Measurements from ENCODE around the gene GNG2. TPM values are rescaled to one million over a fixed set of nuclear protein-coding genes. Genes with fewer than 3 reads are reported as not detected.

GNG2 gene
- total RNA-seq, 1 donor from 2014 or later, result 68.7 TPM

DNA sequence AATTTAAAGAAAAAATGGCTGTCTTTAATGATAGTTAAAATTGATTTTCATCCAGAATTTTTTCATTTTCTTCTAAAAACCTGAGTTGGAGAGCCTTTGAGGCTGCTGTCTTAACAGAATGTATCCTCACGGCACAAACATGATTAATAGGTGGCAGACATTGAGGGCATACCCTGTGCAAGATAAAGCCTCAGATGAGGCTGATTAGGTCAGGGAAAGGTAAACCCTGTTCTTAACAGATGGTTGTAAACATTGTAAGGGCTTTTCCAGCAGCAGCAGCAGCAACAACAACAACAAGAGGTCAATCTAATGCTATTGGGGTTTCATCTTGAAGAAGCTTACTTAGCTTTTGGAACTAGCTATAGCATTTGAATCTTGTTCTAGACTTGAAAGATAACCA lies 17.4 kb downstream of the GNG2 start:
- peak overlapping the region; percentile 46 for H3K27ac Mint-ChIP-seq
- POLR2A ChIA-PET, result interaction anchor here (5.0 kb wide), 1 partner anchor 17 kb away, joined by 27 read pairs; the partner anchor contains the start of gene GNG2
- no peaks in the 10 kb centered on the region for H3K27me3 Mint-ChIP-seq

DNA sequence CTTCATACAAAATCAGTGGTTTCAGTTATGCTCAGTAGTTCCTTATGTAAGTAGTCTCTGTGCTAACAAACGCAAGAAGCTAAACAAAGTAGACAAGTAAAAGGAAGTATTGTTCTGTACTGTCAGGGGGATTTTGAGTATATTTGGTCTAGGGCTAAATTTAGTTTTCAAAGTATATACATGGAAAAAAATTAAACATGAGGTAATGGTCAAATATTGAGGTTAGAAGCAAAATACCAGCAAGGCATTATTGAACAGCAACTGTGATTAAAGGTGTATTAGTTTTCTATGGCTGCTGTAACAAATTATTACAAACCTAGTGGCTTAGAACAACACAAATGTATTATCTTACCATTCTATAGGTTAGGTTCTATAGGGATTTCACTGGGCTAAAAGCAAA lies 18.8 kb downstream of the GNG2 start:
- peaks cover 8% of the 10 kb centered on the region for H3K9me3 Mint-ChIP-seq
- DNase-seq, result no peak
- H3K27me3 Mint-ChIP-seq, result no peaks in the 10 kb centered on the region
- CTCF ChIA-PET, result no interaction called here
- TF ChIP-seq, protein P1, sequence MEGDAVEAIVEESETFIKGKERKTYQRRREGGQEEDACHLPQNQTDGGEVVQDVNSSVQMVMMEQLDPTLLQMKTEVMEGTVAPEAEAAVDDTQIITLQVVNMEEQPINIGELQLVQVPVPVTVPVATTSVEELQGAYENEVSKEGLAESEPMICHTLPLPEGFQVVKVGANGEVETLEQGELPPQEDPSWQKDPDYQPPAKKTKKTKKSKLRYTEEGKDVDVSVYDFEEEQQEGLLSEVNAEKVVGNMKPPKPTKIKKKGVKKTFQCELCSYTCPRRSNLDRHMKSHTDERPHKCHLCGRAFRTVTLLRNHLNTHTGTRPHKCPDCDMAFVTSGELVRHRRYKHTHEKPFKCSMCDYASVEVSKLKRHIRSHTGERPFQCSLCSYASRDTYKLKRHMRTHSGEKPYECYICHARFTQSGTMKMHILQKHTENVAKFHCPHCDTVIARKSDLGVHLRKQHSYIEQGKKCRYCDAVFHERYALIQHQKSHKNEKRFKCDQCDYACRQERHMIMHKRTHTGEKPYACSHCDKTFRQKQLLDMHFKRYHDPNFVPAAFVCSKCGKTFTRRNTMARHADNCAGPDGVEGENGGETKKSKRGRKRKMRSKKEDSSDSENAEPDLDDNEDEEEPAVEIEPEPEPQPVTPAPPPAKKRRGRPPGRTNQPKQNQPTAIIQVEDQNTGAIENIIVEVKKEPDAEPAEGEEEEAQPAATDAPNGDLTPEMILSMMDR (IDR thresholded peaks at IDR 0.05), result no peak
- H3K4me3 Mint-ChIP-seq, result peak overlapping the region; percentile 64
- POLR2A ChIA-PET, result interaction anchor here (0.6 to 5.0 kb wide), 5 partner anchors 8 to 34 kb away, joined by 3 to 27 read pairs (median 4); partner anchors contain the start of gene GNG2
- peak; percentile 61 for ATAC-seq (ENCODE audit: low read depth)
- H3K27ac Mint-ChIP-seq, result peak overlapping the region; percentile 75
- intact Hi-C loops (cut with micrococcal nuclease), result loop anchor here (1.0 to 2.0 kb wide), 3 partner anchors 12 to 32 kb away; partner anchors contain the start of gene GNG2
- peaks cover 73% of the 10 kb centered on the region for H3K4me1 Mint-ChIP-seq
- peaks cover 57% of the 10 kb centered on the region for H3K36me3 Mint-ChIP-seq (ENCODE audit: low read depth)

More for the DNA sequence above, 17.4 kb downstream of the GNG2 start:
- Mint-ChIP-seq H3K4me1 (peaks cover 78% of the 10 kb centered on the region), H3K36me3 (ENCODE audit: low read depth) (peaks cover 69% of the 10 kb centered on the region), H3K9me3 (peaks cover 8% of the 10 kb centered on the region), H3K4me3 (no peak overlapping the region)
- intact Hi-C loops (cut with micrococcal nuclease), result loop anchor here (2.0 kb wide), 1 partner anchor 17 kb away; the partner anchor contains the start of gene GNG2
- TF ChIP-seq, protein P1 (IDR thresholded peaks at IDR 0.05), result no peak
- DNase-seq (no peak), ATAC-seq (ENCODE audit: low read depth) (no peak)
- CTCF ChIA-PET, result no interaction called here

DNA sequence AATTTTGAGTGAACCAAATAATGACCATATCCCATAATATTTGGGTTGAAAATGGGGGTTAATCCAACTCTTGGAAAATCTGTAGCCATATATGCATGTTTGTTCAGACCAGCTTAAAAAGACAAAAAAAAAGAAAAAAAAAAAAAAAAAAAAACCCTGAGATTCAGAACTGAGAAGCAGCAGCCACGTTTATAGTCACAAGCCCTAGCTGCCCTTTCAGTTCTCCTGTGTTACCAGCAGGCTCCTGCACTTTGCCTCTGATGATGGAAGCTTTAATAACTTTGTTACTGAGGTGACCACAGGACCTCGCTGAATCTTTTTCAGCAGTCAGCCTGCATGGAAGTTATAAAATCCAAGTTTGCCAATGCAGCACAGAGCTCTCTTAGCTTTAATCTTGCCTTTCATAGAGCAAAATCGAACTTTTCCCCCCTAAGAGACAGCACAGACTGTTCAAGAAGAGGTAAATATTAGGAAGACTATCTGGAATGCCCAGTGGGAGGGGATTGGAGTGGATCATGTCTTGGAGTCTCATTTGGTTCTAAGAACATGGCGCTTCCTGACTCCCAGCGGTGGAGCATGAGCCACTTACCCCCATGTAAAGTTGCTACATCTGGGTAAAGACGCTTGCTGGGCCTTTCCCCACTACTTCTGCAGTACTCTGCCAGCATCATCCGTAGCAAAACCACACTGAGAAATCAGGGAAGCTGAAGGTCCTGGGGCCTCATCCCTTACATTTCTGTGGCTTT lies 20.6 kb downstream of the GNG2 start:
- H3K27me3 Mint-ChIP-seq, result no peaks in the 10 kb centered on the region
- peaks cover 8% of the 10 kb centered on the region for H3K9me3 Mint-ChIP-seq
- ChIA-PET POLR2A (interaction anchor here (0.6 to 5.0 kb wide), 7 partner anchors 10 to 1153 kb away, joined by 3 to 27 read pairs (median 5); partner anchors contain the start of gene GNG2), CTCF (interaction anchor here (1.0 to 1.5 kb wide), 5 partner anchors 14 to 100 kb away, joined by 3 to 4 read pairs (median 3); no protein-coding TSS in a partner anchor)
- H3K4me3 Mint-ChIP-seq, result peak overlapping the region; percentile 19
- peak overlapping the region; percentile 69 for H3K27ac Mint-ChIP-seq
- H3K4me1 Mint-ChIP-seq, result peaks cover 81% of the 10 kb centered on the region
- ATAC-seq (ENCODE audit: low read depth), result peak; percentile 48
- no peak for DNase-seq
- intact Hi-C loops (cut with micrococcal nuclease), result loop anchor here (1.0 kb wide), 1 partner anchor 10 kb away; no protein-coding TSS in a partner anchor
- peaks cover 61% of the 10 kb centered on the region for H3K36me3 Mint-ChIP-seq (ENCODE audit: low read depth)
- TF ChIP-seq, protein P1 (IDR thresholded peaks at IDR 0.05), result no peak

DNA sequence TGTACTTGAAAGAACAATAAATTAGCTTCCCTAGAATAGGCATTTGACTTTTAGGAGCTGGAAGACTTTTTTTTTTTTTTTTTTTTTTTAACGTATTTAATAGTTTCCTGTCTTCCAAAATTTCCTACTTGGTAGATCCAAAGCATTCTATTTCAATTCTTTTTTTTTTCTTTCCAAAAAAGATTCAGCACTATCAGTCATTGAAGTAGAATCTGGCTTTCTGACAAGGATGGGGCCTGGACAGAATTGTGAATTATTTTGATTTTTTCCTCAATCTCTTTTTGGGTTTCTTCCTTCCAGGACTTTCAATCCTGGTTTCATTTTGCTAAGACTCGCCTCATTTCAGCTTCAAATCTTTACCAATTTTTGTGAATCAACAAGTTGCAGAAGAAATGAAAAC lies 21.2 kb downstream of the GNG2 start:
- Mint-ChIP-seq H3K27me3 (no peaks in the 10 kb centered on the region), H3K27ac (peak overlapping the region; percentile 69), H3K4me3 (no peak overlapping the region), H3K4me1 (peaks cover 78% of the 10 kb centered on the region), H3K9me3 (peaks cover 8% of the 10 kb centered on the region), H3K36me3 (ENCODE audit: low read depth) (peaks cover 61% of the 10 kb centered on the region)
- DNase-seq (no peak), ATAC-seq (ENCODE audit: low read depth) (no peak)
- TF ChIP-seq, protein P1 (IDR thresholded peaks at IDR 0.05), result no peak
- POLR2A ChIA-PET, result interaction anchor here (1.6 to 5.0 kb wide), 4 partner anchors 16 to 35 kb away, joined by 4 to 27 read pairs (median 11); partner anchors contain the start of gene GNG2
- CTCF ChIA-PET, result interaction anchor here (1.1 to 1.5 kb wide), 3 partner anchors 29 to 101 kb away, joined by 3 to 4 read pairs (median 3); no protein-coding TSS in a partner anchor
- intact Hi-C loops (cut with micrococcal nuclease), result loop anchor here (1.0 kb wide), 1 partner anchor 10 kb away; no protein-coding TSS in a partner anchor

DNA sequence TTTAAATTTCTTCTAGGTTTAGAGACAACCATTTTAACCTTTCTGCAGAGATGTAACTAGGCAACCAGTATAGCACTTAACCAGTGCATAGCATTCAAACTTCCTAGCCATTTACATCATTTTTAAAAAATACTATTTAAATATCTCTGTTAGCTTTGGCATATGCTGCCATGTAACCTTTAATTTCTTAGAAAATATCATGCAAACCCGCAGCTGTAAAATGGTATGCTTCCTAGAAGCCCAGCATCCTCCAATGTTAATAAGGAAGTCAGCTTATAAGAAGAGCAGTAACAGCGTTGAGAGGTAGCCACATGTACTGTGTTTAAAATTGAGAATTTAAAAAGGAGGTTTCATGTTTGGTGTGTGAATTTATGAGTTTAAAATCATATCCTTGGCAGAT lies 22.8 kb downstream of the GNG2 start:
- DNase-seq (no peak), ATAC-seq (ENCODE audit: low read depth) (no peak)
- no peak overlapping the region for H3K4me3 Mint-ChIP-seq
- H3K9me3 Mint-ChIP-seq, result peaks cover 8% of the 10 kb centered on the region
- intact Hi-C loops (cut with micrococcal nuclease), result no loop called here
- no peaks in the 10 kb centered on the region for H3K27me3 Mint-ChIP-seq
- H3K36me3 Mint-ChIP-seq (ENCODE audit: low read depth), result peaks cover 58% of the 10 kb centered on the region
- H3K27ac Mint-ChIP-seq, result no peak overlapping the region
- TF ChIP-seq, protein P1 (IDR thresholded peaks at IDR 0.05), result no peak
- ChIA-PET CTCF (interaction anchor here (1.0 to 1.8 kb wide), 2 partner anchors 21 to 104 kb away, joined by 3 to 4 read pairs; no protein-coding TSS in a partner anchor), POLR2A (interaction anchor here (2.3 kb wide), 1 partner anchor 23 kb away, joined by 8 read pairs; the partner anchor contains the start of gene GNG2)
- peaks cover 64% of the 10 kb centered on the region for H3K4me1 Mint-ChIP-seq

All from activated B cell treated with CpG ODN at 0.5 μM for 24 hours (primary cell).